Liver (tissue), 9 donors: Measurements from ENCODE around the gene STK24. TPM values are rescaled to one million over a fixed set of nuclear protein-coding genes. Genes with fewer than 3 reads are reported as not detected.
"Not testable (repeated sequence)": the region's sequence is repeated elsewhere in the genome, so short reads cannot be mapped to it uniquely, and the experiment has no call there.

Experiments
- DNase-seq: peaks from one replicate; pipeline ENCODE4 v3.0.0-alpha.2; 2017; ENCODE audit warnings: low spot score
- H3K27ac ChIP-seq, 2 donors: one replicate each; pipeline ENCODE4 v1.7.0; 2013; ENCODE audit warnings: inconsistent platforms in 2 of 2, low read length in 2 of 2, control low read depth in 1 of 2, low read depth in 1 of 2, mild to moderate bottlenecking in 1 of 2
- H3K27me3 ChIP-seq, 4 donors: one replicate each; pipeline versions ENCODE4 v1.6.1 to v1.7.0; 2013; ENCODE audit warnings: low read length in 3 of 4, inconsistent platforms in 1 of 4, mild to moderate bottlenecking in 1 of 4, moderate library complexity in 1 of 4; ENCODE audit not compliant: control insufficient read depth in 4 of 4, insufficient read depth in 4 of 4
- H3K36me3 ChIP-seq, 4 donors: one replicate each; pipeline versions ENCODE4 v1.6.1 to v1.7.0; 2013; ENCODE audit warnings: low read length in 3 of 4, mild to moderate bottlenecking in 3 of 4, low read depth in 1 of 4, moderate library complexity in 1 of 4; ENCODE audit not compliant: control insufficient read depth in 4 of 4, insufficient read depth in 3 of 4
- H3K4me1 ChIP-seq, 4 donors: one replicate each; pipeline versions ENCODE4 v1.6.1 to v1.7.0; 2013; ENCODE audit warnings: low read length in 3 of 4, mild to moderate bottlenecking in 3 of 4, moderate library complexity in 1 of 4; ENCODE audit not compliant: control insufficient read depth in 4 of 4, insufficient read depth in 4 of 4
- H3K4me3 ChIP-seq, 3 donors: one replicate each; pipeline versions ENCODE4 v1.6.1 to v1.7.0; 2013; ENCODE audit warnings: low read length in 3 of 3, control low read depth in 1 of 3, low read depth in 1 of 3, mild to moderate bottlenecking in 1 of 3
- H3K9ac ChIP-seq, 2 donors: one replicate each; pipeline ENCODE4 v1.7.0; 2013; ENCODE audit warnings: low read length in 2 of 2, mild to moderate bottlenecking in 2 of 2, moderate library complexity in 2 of 2, control low read depth in 1 of 2, low read depth in 1 of 2
- H3K9me3 ChIP-seq, 4 donors: one replicate each; pipeline versions ENCODE4 v1.6.1 to v1.7.0; 2013; ENCODE audit warnings: low read length in 3 of 4; ENCODE audit not compliant: control insufficient read depth in 4 of 4
- ATF3 ChIP-seq: IDR thresholded peaks from 2 replicates; pipeline ENCODE4 v1.6.1; 2016; ENCODE audit warnings: antibody characterized with exemption
- EGR1 ChIP-seq, 2 donors: IDR thresholded peaks; 2 replicates each; pipeline ENCODE4 v1.6.1; 2016 to 2018; ENCODE audit warnings: antibody characterized with exemption in 2 of 2, low read depth in 2 of 2
- FOXA1 ChIP-seq: IDR thresholded peaks from 2 replicates; pipeline ENCODE4 v1.6.1; 2016; ENCODE audit warnings: antibody characterized with exemption
- FOXA2 ChIP-seq: IDR thresholded peaks from 2 replicates; pipeline ENCODE4 v1.6.1; 2016; ENCODE audit warnings: antibody characterized with exemption
- GABPA ChIP-seq, 2 donors: IDR thresholded peaks in 1 of 2; conservative IDR thresholded peaks in 1 of 2; 2 replicates each; pipeline ENCODE4 v1.6.1; 2016; ENCODE audit warnings: antibody characterized with exemption in 2 of 2, mild to moderate bottlenecking in 1 of 2, moderate library complexity in 1 of 2
- HNF4G ChIP-seq: IDR thresholded peaks from 2 replicates; pipeline ENCODE4 v1.6.1; 2016; ENCODE audit warnings: antibody characterized with exemption
- MAX ChIP-seq: IDR thresholded peaks from 2 replicates; pipeline ENCODE4 v1.6.1; 2016; ENCODE audit warnings: antibody characterized with exemption
- NR2F2 ChIP-seq: IDR thresholded peaks from 2 replicates; pipeline ENCODE4 v1.6.1; 2016; ENCODE audit warnings: antibody characterized with exemption
- RAD21 ChIP-seq, 2 donors: IDR thresholded peaks; 2 replicates each; pipeline ENCODE4 v1.6.1; 2016; ENCODE audit warnings: antibody characterized with exemption in 2 of 2, mild to moderate bottlenecking in 2 of 2
- REST ChIP-seq: IDR thresholded peaks from 2 replicates; pipeline ENCODE4 v1.6.1; 2016; ENCODE audit warnings: antibody characterized with exemption, mild to moderate bottlenecking
- SP1 ChIP-seq: IDR thresholded peaks from 2 replicates; pipeline ENCODE4 v1.6.1; 2018; ENCODE audit warnings: antibody characterized with exemption, mild to moderate bottlenecking
- TAF1 ChIP-seq: conservative IDR thresholded peaks from 2 replicates; pipeline ENCODE4 v1.6.1; 2016; ENCODE audit warnings: antibody characterized with exemption, mild to moderate bottlenecking
- YY1 ChIP-seq: IDR thresholded peaks from 2 replicates; pipeline ENCODE4 v1.6.1; 2016; ENCODE audit warnings: antibody characterized with exemption, mild to moderate bottlenecking
- WGBS: extraction: QIAGEN DNeasy Blood & Tissue Kit; methylation state at CpG from one replicate; pipeline ENCODE4 v1.1.7; 2013; 5-methylcytosine and 5-hydroxymethylcytosine counted together
- polyA plus RNA-seq, 2 donors: library from polyadenylated mRNA; stranded (reverse) in 1 of 2; unstranded in 1 of 2; fragments of 200-250 nt in 1 of 2; fragments of >200 nt in 1 of 2; fragmentation: Nextera tagmentation in 1 of 2; extraction: Ambion mirVana in 1 of 2; gene quantifications; one replicate each; pipeline versions ENCODE4 v1.2.1 to v1.2.3, GENCODE V29; 2013 to 2015
- total RNA-seq, 2 donors: library from RNA; depleted of rRNA; stranded (reverse); fragments of >200 nt; gene quantifications; one replicate each; pipeline ENCODE4 v1.2.3, GENCODE V29; 2014
- TF ChIP-seq, protein P1 (sequence below): fragments of 150-350 bp; IDR thresholded peaks from 2 replicates; pipeline ENCODE4 v1.5.1; 2017; ENCODE audit warnings: improper control_type of control experiment, low read depth, low read length; ENCODE audit not compliant: missing input control
- TF ChIP-seq, protein P2 (sequence below): IDR thresholded peaks from 2 replicates; pipeline ENCODE4 v1.6.1; 2016; ENCODE audit warnings: antibody characterized with exemption
- donor health status: healthy.
- donor health status: healthy.
- donor health status: healthy.
- donor health status: healthy.
- donor health status: healthy.

Gene STK24
- total and polyA plus RNA-seq, 4 donors: 6.4 to 43.3 (median 14.9) TPM

GRCh38 chr13:98415326-98416070 is 161.4 kb downstream of the STK24 start:
- no peaks in the 10 kb centered on the region for H3K9me3 ChIP-seq
- WGBS: 91% methylated on average over 18 of the region's 18 CpGs
- no peak for TF ChIP-seq YY1
- no peak for TF ChIP-seq ATF3
- no peak for TF ChIP-seq SP1
- no peak for TF ChIP-seq TAF1
- no peak for TF ChIP-seq RAD21 (IDR thresholded peaks at IDR 0.05)
- TF ChIP-seq FOXA2: no peak
- TF ChIP-seq, protein P1, sequence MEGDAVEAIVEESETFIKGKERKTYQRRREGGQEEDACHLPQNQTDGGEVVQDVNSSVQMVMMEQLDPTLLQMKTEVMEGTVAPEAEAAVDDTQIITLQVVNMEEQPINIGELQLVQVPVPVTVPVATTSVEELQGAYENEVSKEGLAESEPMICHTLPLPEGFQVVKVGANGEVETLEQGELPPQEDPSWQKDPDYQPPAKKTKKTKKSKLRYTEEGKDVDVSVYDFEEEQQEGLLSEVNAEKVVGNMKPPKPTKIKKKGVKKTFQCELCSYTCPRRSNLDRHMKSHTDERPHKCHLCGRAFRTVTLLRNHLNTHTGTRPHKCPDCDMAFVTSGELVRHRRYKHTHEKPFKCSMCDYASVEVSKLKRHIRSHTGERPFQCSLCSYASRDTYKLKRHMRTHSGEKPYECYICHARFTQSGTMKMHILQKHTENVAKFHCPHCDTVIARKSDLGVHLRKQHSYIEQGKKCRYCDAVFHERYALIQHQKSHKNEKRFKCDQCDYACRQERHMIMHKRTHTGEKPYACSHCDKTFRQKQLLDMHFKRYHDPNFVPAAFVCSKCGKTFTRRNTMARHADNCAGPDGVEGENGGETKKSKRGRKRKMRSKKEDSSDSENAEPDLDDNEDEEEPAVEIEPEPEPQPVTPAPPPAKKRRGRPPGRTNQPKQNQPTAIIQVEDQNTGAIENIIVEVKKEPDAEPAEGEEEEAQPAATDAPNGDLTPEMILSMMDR: no peak
- TF ChIP-seq HNF4G: no peak
- TF ChIP-seq, protein P2, sequence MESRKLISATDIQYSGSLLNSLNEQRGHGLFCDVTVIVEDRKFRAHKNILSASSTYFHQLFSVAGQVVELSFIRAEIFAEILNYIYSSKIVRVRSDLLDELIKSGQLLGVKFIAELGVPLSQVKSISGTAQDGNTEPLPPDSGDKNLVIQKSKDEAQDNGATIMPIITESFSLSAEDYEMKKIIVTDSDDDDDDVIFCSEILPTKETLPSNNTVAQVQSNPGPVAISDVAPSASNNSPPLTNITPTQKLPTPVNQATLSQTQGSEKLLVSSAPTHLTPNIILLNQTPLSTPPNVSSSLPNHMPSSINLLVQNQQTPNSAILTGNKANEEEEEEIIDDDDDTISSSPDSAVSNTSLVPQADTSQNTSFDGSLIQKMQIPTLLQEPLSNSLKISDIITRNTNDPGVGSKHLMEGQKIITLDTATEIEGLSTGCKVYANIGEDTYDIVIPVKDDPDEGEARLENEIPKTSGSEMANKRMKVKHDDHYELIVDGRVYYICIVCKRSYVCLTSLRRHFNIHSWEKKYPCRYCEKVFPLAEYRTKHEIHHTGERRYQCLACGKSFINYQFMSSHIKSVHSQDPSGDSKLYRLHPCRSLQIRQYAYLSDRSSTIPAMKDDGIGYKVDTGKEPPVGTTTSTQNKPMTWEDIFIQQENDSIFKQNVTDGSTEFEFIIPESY: no peak
- no peak for TF ChIP-seq MAX
- TF ChIP-seq NR2F2: no peak
- no peak for TF ChIP-seq GABPA (IDR thresholded peaks at IDR 0.05 in 1 of 2, conservative IDR thresholded peaks at IDR 0.05 in 1 of 2)
- no peak for TF ChIP-seq FOXA1
- no peak for TF ChIP-seq EGR1 (IDR thresholded peaks at IDR 0.05; ENCODE audit: low read depth in 2 of 2)
- TF ChIP-seq REST: no peak
- H3K4me1 ChIP-seq: no peaks in the 10 kb centered on the region
- H3K36me3 ChIP-seq: peaks cover 6 to 66% (median 35%) of the 10 kb centered on the region in 4 donors
- H3K9ac ChIP-seq: no peak overlapping the region
- no peak overlapping the region for H3K27ac ChIP-seq
- no peaks in the 10 kb centered on the region for H3K27me3 ChIP-seq
- no peak overlapping the region for H3K4me3 ChIP-seq
- no peak for DNase-seq

DNA sequence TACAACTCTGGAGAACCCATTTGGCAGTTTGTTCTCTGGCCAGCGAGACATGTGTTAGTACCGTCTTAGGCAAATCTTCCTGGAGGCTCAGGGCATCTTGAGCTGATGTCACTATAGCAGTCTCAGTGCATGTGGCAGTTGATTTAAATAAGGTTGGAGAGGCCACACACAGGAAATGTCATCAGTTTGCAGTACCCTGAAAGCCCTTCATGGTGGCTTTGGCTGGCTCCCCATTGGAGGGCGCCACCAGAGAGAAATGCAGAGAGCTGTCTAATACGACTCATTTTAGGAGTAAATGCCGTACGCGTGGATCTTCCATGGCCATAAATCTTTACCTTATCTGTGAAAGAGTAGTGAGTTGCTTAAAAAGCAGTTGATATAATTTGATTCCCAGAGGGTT is 163.1 kb downstream of the STK24 start:
- H3K36me3 ChIP-seq: peaks cover 6 to 62% (median 33%) of the 10 kb centered on the region in 4 donors
- H3K9me3 ChIP-seq: no peaks in the 10 kb centered on the region
- TF ChIP-seq, protein P1: no peak
- no peak for DNase-seq
- 94% methylated on average over 7 of the region's 7 CpGs for WGBS
- no peak overlapping the region for H3K4me3 ChIP-seq
- no peak overlapping the region for H3K27ac ChIP-seq
- no peak overlapping the region for H3K9ac ChIP-seq
- no peaks in the 10 kb centered on the region for H3K4me1 ChIP-seq
- H3K27me3 ChIP-seq: no peaks in the 10 kb centered on the region

DNA sequence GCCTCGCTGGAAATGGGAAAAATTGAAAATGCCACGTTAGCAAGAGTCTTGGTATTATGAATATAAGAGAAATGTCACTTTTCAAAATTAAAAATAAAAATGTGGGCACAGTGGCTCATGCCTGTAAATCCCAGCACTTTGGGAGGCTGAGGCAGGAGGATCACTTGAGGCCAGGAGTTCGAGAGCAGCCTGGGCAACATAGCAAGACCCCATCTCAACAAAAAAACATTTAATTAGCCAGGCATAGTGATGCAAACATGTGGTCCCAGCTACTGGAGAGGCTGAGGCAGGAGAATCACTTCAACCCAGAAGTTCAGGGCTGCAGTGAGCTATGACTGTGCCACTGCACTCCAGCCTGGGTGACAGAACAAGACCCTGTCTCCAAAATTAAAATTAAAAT is 163.6 kb downstream of the STK24 start:
- H3K27ac ChIP-seq: not testable (repeated sequence)
- peaks cover 6 to 58% (median 31%) of the 10 kb centered on the region in 4 donors for H3K36me3 ChIP-seq

More for the DNA sequence above, 163.6 kb downstream of the STK24 start:
- 96% methylated on average over 3 of the region's 3 CpGs for WGBS
- H3K27me3 ChIP-seq, DNase-seq, H3K9ac ChIP-seq, H3K4me3 ChIP-seq, H3K9me3 ChIP-seq, H3K4me1 ChIP-seq: not testable (repeated sequence)
